Ishikawa (cell line): Measurements from ENCODE around the gene EIF4ENIF1.

ENCODE experiments used
- CEBPB ChIP-seq: IDR thresholded peaks from 2 replicates; pipeline ENCODE4 v1.6.1; 2012
- CREB1 ChIP-seq: IDR thresholded peaks from 2 replicates; pipeline ENCODE4 v1.6.1; 2012; ENCODE audit warnings: low read depth
- EGR1 ChIP-seq: IDR thresholded peaks from 2 replicates; pipeline ENCODE4 v1.6.1; 2012
- EP300 ChIP-seq: IDR thresholded peaks from 2 replicates; pipeline ENCODE4 v1.6.1; 2012; ENCODE audit warnings: borderline replicate concordance
- FOXM1 ChIP-seq: IDR thresholded peaks from 2 replicates; pipeline ENCODE4 v1.6.1; 2012; ENCODE audit warnings: low read depth, borderline replicate concordance
- NFIC ChIP-seq: IDR thresholded peaks from 2 replicates; pipeline ENCODE4 v1.6.1; 2012
- RAD21 ChIP-seq: IDR thresholded peaks from 2 replicates; pipeline ENCODE4 v1.6.1; 2012; ENCODE audit warnings: low read depth
- REST ChIP-seq: IDR thresholded peaks from 2 replicates; pipeline ENCODE4 v1.6.1; 2012; ENCODE audit warnings: low read depth, mild to moderate bottlenecking
- TAF1 ChIP-seq: IDR thresholded peaks from 2 replicates; pipeline ENCODE4 v1.6.1; 2012; ENCODE audit warnings: low read depth, mild to moderate bottlenecking
- TCF12 ChIP-seq: IDR thresholded peaks from 2 replicates; pipeline ENCODE4 v1.6.1; 2012; ENCODE audit warnings: low read depth
- TEAD4 ChIP-seq: IDR thresholded peaks from 2 replicates; pipeline ENCODE4 v1.6.1; 2012
- YY1 ChIP-seq: IDR thresholded peaks from 2 replicates; pipeline ENCODE4 v1.6.1; 2012; ENCODE audit warnings: low read depth
- ZBTB7A ChIP-seq: IDR thresholded peaks from 2 replicates; pipeline ENCODE4 v1.6.1; 2012; ENCODE audit warnings: low read depth
- TF ChIP-seq, protein P1 (sequence below): IDR thresholded peaks from 2 replicates; pipeline ENCODE4 v1.6.1; 2012
- TF ChIP-seq, protein P2 (sequence below): IDR thresholded peaks from 2 replicates; pipeline ENCODE4 v1.6.1; 2012

The EIF4ENIF1 gene

GRCh38 chr22:31447337-31447736 lies 42.3 kb downstream of the EIF4ENIF1 start:
- TF ChIP-seq ZBTB7A (no peak), NFIC (no peak), CREB1 (no peak), TAF1 (no peak), TCF12 (no peak), TEAD4 (no peak), REST (no peak), CEBPB (no peak), EGR1 (no peak), EP300 (no peak), FOXM1 (no peak), YY1 (no peak), RAD21 (no peak)
- TF ChIP-seq, protein P1, sequence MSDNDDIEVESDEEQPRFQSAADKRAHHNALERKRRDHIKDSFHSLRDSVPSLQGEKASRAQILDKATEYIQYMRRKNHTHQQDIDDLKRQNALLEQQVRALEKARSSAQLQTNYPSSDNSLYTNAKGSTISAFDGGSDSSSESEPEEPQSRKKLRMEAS, result no peak
- TF ChIP-seq, protein P2, sequence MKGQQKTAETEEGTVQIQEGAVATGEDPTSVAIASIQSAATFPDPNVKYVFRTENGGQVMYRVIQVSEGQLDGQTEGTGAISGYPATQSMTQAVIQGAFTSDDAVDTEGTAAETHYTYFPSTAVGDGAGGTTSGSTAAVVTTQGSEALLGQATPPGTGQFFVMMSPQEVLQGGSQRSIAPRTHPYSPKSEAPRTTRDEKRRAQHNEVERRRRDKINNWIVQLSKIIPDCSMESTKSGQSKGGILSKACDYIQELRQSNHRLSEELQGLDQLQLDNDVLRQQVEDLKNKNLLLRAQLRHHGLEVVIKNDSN, result no peak

DNA sequence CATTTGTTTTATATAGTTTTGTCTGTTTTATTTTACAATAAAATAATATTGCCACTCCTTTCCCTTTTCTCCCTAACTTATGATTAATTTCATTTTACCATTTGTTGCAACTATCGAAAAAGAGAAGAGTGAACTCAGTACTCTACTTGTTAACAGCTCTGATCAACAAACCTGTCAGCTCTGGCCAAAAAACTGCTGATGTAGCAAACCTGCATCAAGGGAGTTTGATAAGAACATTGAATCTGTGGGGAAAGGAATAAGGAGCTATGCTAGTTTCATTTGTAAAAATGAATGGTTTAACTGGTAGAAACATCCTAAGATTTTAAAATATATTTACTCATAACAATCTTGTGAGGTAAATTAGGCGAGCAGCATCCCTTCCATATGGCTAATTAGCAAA lies 42.9 kb downstream of the EIF4ENIF1 start:
- TF ChIP-seq CREB1, result no peak
- no peak for TF ChIP-seq CEBPB
- TF ChIP-seq RAD21, result no peak
- TF ChIP-seq ZBTB7A, result no peak
- no peak for TF ChIP-seq NFIC
- no peak for TF ChIP-seq EGR1
- no peak for TF ChIP-seq FOXM1
- TF ChIP-seq, protein P1, result no peak
- TF ChIP-seq, protein P2, result no peak
- no peak for TF ChIP-seq TAF1
- no peak for TF ChIP-seq YY1

- TF ChIP-seq, protein P2, result no peak
- TF ChIP-seq FOXM1, result no peak
- no peak for TF ChIP-seq NFIC
- no peak for TF ChIP-seq YY1
- TF ChIP-seq TAF1, result no peak
- TF ChIP-seq TCF12, result no peak
- no peak for TF ChIP-seq CEBPB
- TF ChIP-seq EGR1, result no peak
- no peak for TF ChIP-seq TEAD4
- TF ChIP-seq ZBTB7A, result no peak
- TF ChIP-seq, protein P1, result no peak
- no peak for TF ChIP-seq REST
- no peak for TF ChIP-seq RAD21
- no peak for TF ChIP-seq EP300
- TF ChIP-seq CREB1, result no peak
Observed at GRCh38 chr22:31446208-31446607, 43.4 kb downstream of the EIF4ENIF1 start.

DNA sequence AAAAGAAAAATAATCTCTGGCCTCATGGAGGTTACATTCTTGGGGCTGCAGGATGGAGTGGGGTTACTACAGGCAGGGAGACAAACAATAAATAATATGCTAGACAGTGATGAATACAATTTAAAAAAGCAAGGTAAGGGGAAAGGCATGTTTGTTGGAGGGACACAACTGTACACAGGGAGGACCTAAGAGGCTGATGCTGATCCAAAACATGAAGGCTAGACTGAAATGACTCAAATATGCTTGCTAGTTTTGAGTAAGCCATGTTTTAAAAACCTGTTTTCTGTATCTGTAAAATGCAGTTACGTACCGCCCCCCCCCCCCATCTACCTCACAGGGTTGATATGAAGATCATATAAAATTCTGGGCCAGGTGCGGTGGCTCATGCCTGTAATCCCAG lies 44.0 kb downstream of the EIF4ENIF1 start:
- TF ChIP-seq RAD21 (no peak), CREB1 (no peak), CEBPB (no peak)
- TF ChIP-seq, protein P1, result no peak

GRCh38 chr22:31443516-31443915 lies 46.1 kb downstream of the EIF4ENIF1 start:
- TF ChIP-seq TAF1 (no peak), EGR1 (no peak), YY1 (no peak), NFIC (no peak), TEAD4 (no peak)
